HG03575 (cell line): ENCODE measurements around the gene NUDT16L1.

Source experiments
- ATAC-seq: cut with Tn5 transposase; IDR thresholded peaks from one replicate; pipeline ENCODE4 v1.9.1; 2021; ENCODE audit not compliant: unreplicated experiment, insufficient number of reproducible peaks, low FRiP score; ENCODE audit errors: extremely low read depth

Gene NUDT16L1

DNA sequence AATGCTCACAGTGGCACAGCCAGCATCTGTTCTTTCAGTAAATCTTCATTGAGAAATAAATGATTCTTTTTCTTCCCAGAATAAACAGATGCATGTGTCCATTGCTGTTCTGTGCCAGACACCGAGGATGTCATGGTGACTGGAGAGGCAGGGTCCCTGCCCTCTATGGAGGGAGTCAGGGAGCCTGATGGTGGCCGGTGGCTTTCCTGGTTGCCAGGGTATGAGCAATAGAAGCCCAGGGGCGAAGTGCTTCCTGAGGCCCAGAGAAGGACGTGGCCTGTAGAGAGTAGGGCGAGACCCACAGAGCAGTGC is 29.9 kb upstream of the NUDT16L1 start:
- no peak for ATAC-seq

DNA sequence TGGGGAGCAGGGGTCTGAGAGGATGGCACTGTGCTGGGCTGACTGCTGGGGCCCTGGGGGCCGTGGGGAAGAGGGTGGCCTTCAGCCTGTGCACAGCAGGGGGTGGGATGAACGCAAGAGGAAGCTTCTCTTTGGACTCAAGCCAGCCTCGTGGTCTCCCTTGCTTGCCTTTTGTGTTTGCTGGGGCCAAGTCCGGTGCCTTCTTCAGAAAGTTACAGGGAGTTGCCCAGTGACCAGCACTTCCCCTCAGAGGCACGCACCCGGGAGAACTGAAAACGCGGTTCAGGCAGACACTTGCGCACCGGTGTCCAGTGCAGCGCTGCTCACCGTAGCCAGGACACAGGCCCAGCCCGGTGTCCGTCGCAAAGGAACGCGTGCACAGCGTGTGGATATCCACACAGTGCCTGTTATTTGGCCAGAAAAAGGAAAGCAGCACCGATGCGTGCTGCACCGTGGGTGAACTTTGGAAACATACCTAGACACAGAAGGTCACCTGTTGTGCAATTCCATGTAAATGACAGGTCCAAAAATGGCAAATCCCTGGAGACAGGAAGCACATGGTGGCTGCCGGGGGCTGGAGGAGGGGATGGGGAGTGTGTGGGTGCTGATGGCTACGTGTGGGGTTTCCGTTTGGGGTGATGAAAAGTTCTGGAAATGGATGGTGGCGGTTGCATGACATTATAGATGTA is 29.4 kb upstream of the NUDT16L1 start:
- no peak for ATAC-seq

DNA sequence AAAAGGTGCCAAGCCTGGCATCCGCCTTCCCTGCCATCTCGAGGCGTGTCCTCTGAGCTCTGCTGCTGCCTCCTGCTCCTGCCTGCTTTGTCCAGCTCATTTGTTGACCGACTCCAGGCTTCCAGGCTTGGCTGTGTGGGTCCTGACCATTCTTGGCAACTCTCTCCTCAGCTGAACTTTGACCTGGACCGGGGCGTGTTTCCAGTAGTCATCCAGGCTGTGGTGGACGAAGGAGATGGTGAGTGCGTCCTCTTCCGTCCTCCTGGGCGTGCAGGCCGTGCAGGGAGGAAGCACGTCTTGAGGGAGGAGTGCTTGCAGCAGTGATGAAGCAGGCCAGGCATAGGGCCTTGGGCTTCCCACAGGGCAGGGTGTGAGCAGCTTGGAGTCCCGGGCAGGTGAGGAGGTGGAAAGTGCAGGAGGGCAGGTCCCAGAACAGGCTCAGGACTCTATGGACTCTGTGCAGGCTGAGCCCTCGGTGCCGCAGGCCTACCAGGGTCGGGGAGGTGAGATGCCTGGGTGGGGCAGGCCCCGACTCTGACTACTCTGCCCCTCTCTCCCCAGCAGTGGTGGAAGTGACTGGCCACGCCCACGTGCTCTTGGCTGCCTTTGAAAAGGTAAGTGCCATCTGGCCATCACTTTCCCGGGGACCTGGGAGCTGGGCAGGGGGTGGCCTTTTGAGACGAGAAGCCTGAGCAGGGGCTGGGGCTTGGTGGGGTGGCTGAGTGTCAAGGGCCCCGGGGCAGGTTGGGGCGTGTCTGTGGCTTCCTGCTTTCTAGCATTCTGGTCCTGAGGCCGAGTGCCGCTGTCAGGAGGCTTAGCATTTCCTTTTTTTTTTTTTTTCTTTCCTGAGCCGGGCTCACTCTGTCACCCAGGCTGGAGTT is 28.6 kb upstream of the NUDT16L1 start:
- ATAC-seq = no peak

DNA sequence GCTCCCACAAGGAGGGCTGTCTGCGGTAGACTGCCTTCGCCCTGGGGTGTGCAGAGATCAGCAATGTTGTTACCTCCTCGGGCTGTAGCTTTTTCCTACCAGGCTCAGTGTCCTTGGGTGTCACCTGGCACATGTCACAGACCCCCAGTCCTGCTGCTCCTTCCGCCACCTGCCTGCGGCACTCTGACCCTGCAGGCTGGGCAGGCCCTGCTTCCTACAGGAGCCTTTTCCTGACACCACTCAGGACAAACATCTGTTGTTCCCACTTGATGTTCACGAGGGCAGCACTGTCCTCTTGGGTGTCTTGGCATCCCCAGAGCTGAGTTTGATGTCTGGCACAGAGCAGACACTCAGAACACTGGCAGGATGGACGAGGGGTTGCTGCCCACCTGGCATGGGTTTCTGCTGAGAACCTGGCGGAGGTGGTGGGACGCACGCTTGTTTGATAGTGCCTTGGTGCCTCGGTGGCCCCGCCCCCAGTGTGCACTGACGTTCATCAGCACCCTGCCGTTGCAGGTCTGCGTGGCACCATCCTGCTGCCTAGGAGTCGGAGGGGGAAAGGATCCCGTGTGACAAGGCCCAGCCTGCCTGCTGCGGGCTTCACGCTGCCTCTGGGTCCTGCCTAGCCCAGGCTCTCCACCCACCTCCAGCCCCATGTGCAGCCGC is 26.7 kb upstream of the NUDT16L1 start:
- no peak for ATAC-seq

DNA sequence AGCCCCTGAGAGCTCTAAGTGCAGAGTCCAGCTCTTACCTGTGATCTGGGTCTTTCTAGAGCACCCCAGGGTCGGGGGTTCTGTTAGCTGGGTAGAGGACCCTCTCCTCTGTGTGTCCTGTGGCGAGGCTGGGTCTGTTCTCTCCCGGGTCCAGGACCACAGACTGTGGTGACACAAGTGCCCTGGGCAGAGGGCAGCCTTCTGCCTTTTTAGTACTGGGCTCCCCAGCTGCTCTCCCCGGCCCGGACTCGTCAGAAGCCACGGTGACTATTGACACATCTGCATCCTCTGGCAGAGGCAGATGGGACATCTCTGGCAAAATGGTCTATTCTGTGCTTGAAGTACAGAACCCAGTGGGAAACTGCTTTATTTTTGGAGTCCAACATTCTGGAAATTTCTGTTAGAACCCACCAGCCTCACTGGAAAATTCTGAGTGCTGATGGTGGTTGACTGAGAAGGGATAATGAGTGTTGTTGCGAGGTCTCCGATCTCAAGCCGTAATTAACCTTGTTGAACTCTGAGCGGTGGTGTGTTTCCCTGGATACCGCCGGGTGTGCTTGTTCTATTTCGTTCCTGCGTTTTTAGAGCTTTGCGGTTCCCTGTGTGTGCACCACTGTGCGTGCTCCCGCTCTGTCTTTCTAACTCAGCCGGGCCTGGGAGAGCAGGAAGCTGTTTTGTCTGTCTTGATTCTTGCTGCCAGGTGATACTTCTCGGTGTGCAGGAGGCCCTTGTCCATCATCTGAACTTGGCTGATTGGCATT is 26.0 kb upstream of the NUDT16L1 start:
- ATAC-seq = no peak

DNA sequence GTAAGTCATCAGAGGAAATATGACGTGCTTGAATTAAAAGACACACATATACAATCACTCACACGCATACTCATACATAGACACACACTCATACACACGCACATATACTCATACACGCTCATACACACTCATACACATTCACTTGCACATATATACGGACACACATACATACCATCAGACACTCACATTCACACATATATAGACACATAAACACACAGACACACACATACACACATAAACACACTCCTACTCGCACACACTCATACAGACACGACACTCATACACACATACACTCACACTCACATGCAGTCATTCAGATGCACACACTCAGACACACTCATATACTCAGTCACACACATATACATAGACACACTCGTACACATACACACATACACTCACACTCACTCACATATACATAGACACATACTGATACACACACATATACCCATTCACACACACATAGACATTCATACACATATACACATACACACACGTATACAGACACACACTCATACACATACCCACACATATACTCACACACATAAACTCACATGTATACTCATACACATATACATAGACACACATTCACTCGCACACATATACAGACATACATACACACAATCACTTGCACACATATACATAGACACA is 24.9 kb upstream of the NUDT16L1 start:
- ATAC-seq = no peak

DNA sequence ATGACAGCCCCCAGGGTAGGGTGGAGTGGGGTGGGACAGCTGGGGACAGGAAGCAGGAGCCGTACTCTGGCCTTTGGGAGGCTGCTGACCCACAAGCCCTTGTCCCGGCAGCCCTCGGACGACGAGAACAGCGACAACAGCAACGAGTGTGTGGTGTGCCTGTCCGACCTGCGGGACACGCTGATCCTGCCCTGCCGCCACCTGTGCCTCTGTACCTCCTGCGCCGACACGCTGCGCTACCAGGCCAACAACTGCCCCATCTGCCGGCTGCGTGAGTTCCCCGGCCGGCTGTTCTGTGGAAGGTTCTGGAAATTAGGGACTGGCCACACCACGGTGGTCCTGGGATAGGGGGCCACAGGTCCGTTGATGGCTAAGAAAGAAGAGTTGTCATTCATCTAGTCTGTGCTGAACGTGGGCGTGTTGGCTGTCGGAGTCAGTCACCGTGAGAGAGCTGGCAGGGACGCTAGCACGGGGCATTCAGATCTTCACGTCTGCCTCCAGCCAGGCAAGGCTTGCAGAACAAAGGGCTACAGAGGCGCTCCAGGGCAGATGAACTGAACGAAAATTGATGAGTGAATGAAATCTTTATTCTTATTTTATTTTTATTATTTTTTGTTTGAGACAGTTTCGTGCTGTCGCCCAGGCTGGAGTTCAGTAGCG is 19.8 kb upstream of the NUDT16L1 start:
- no peak for ATAC-seq

DNA sequence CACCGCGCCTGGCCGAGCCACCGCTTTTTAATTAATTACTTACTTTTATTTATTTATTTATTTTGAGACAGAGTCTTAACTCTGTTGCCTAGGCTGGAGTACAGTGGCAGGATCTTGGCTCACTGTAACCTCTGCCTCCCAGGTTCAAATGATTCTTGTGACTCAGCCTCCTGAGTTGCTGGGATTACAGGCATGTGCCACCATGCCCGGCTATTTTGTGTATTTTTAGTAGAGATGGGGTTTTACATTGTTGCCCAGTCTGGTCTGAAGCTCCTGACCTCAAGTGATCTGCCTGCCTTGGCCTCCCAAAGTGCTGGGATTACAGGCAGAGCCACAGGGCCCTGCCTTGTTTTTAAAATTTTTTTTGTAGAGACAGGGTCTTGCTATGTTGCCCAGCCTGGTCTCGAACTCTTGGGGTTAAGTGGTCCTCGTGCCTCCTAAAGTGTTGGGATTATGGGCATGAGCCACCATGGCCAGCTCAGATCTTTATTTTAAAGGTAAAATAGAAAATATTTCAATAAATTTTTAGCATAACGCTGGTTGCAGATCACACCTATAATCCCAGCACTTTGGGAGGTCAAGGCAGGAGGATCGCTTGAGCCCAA is 18.3 kb upstream of the NUDT16L1 start:
- ATAC-seq = no peak

DNA sequence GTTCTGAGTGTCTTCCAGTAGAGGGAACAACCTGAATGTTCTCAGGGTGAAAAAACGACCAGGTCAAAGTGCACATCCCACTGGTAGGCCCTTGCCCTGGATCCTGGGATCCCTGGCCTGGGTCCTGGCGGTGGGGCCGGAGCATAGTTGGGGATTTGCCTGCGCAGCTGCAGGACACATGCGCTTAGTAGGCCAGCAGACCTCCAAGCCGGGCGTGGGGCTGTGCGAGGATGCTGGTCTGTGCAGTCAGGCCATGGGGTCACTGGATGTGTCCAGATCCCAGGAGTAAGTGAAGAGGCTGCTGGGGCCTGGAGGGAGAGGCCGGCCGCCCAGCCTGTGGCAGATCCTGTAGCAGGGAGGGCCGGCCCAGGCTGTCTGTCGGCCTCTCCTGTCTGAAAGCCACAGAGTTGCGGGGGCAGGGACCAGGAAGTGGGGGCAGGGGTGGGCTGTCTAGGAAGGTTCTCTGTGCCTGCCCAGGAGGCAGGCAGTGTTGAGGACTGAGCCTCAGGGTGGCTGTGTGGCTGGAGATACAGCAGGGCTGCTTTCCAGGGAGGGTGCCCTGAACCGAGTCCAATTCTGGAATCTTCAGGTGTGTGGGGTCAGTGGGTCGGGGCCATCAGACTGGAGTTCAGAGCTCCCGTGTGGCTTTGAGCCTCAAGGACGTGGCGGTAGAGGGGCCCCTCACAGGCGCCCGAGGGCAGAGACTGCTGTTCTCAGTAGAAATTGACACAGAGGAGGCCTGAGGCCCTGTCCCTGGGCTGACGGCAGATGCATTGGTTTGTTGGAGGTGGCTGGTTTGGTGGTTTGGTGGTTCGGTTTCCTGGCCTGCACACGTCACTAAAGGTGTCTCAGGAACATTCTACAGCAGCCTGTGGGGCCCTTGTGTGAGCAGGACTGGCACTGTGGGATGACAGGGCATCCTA is 17.2 kb upstream of the NUDT16L1 start:
- ATAC-seq = no peak

DNA sequence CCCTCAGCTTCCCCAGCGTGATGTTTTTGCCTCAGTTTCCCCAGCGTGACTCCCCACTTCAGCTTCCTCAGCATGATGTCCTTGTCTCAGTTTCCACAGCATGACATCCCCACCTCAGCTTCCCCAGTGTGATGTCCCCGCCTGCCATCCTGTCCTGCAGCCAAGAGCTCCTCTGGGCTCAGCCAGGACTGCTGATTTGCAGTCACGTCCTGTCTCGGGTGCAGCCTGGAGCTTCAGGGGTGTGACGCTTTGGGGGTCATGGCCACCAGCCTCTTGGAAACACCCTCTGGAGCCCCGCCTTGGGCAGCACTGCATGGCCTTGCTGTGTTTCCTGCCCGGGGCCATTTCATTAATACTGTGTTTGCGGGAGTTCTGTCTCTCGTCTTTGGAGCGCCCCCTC is 16.5 kb upstream of the NUDT16L1 start:
- ATAC-seq = no peak

DNA sequence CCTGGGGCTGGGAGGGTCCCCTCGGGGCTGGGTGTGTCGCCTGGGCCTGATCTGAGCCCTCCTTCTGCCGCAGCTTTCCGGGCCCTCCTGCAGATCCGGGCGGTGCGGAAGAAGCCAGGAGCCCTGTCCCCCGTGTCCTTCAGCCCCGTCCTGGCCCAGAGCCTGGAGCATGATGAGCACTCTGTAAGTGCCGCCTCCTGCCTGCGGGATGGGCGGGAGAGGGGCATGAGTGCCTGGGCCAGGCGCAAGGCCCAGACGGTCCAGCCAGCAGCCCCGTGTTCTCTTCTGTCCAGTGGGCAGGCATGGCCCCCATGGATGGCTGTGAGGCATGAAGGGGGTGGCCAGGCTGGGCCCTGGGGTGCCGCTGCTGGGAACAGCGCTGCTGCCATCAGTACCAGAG is 16.0 kb upstream of the NUDT16L1 start:
- ATAC-seq = no peak

DNA sequence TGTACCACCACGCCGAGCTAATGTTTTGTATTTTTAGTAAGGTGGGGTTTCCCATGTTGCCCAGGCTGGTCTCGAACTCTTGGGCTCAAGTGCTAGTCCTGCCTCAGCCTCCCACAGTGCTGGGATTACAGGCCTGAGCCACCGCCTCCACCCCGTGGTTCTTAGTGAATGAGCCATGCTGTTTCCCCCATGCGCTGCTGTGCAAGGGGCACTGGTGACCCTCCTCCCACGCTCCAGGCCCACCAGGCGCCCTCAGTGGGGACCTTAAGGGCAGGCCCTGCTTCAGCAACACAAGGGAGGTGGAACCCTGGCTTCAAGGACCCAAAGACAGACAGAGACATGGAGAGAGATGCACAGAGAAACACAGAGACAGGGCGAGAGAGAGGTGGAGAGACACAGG is 15.4 kb upstream of the NUDT16L1 start:
- ATAC-seq = no peak

DNA sequence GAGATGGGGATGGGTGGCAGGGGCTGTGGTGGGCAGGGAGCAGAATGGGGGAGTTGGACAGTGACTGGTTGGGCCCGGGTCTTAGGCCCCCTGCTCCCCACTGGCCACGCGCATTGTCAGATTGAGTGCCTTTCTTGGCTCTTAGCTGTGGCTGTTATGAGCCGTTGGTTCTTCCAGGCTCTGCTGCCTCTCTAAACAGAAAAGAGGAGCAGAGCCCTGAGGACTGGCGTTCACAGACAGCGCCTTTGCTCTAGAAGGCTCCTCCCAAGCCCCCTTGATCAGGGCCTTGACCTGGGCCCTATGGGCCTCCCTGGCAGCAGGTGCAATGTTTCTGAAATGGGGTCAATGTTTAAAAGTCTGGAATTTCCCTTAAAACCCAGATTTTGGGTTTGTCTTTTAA is 14.8 kb upstream of the NUDT16L1 start:
- no peak for ATAC-seq

DNA sequence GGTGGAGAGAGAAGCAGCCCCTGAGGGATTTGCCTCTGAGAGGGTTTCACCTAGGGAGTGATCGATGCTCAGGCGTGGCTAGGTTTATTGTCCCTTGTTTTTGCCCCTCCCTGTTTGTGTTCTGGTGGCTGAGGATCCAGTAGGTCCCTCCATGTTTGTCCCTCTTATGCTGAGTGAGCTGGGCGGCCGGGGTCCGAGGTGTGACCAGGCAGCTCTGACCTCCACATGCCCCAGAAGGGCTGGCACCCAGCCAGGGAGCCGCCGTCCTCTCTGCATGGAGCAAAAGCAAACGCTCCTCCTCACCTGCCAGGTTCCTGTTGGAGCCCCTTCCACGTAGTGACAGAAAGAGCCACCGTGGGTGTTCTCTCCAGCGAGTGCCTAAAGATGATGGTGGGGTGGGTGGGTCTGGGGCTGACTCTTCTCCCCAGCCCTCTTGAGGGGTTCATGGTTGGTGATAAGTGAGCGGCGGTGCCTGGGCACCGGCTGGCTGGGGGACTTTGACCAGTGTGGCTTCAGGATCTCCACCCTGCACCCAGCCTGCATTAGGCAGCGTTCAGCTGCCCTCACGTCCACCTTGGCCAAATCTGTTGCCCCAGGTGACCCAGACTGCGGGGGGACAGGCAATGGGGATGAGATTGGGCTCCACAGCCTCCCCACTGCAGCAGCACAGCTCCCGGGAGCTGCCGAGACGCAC is 14.1 kb upstream of the NUDT16L1 start:
- ATAC-seq = no peak

DNA sequence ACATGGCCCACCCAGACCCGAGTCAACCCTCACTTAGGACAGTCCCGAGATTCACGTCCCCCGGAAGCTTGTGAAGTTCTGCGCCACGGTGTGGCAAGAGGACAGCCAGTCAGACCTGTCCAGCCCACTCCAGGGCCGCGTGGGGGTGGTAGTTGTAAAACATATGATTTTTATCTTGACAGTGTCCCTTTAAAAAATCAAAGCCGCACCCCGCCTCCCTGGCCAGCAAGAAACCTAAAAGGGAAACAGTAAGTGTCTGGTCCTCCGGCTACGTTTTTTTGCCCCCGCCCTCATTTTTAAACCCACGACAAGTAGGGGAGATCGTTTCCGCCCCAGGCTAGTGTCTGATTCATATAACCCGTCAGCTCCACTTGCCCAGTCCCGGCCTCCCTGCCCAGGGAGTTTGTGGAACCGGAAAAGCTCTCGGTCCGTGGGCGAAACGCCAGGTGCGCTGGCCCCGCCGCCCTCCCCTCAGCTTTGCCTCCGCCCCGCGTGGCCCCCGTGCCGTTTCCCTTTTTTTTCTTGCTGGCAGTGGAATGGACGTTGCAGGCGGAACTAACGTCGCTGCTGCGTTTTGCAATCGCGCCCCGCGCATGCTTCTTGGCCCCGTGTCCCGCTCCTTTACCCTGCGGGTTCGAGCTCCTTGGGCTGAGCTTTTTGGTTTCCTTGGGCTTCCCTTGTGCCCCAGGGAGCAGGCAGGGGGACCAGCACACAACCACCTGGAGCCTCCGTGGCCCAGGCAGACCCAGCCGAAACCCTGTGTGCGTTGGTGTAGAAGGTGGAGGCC is 13.3 kb upstream of the NUDT16L1 start:
- no peak for ATAC-seq
